Activated naive CD4-positive, alpha-beta T cell (primary cell): ENCODE measurements around the gene EEPD1.

Source experiments
- DNase-seq, 4 experiments: peaks; one replicate each; lab custom pipeline; 2025; lab: John Stamatoyannopoulos, UW

The EEPD1 gene

GRCh38 chr7:36279200-36279925, 126.3 kb downstream of the EEPD1 start:
- DNase-seq: no peak

GRCh38 chr7:36279926-36280315, 126.9 kb downstream of the EEPD1 start:
- DNase-seq: no peak

GRCh38 chr7:36280840-36281812, 128.1 kb downstream of the EEPD1 start:
- DNase-seq: no peak

GRCh38 chr7:36281945-36282717, 129.1 kb downstream of the EEPD1 start:
- no peak for DNase-seq

GRCh38 chr7:36283181-36283580, 130.1 kb downstream of the EEPD1 start:
- no peak for DNase-seq

- DNase-seq: no peak
Observed at GRCh38 chr7:36283711-36284130, 130.7 kb downstream of the EEPD1 start.

- no peak for DNase-seq
Observed at GRCh38 chr7:36284456-36285090, 131.5 kb downstream of the EEPD1 start.

GRCh38 chr7:36285276-36285675, 132.2 kb downstream of the EEPD1 start:
- no peak for DNase-seq

GRCh38 chr7:36286226-36286625, 133.2 kb downstream of the EEPD1 start:
- peak in 2 of 4 experiments; percentile 30 to 42 for DNase-seq

- no peak for DNase-seq
Observed at GRCh38 chr7:36286688-36287087, 133.6 kb downstream of the EEPD1 start.

GRCh38 chr7:36287371-36288241, 134.6 kb downstream of the EEPD1 start:
- DNase-seq: no peak

- no peak for DNase-seq
Observed at GRCh38 chr7:36288501-36288900, 135.4 kb downstream of the EEPD1 start.

- no peak for DNase-seq
Observed at GRCh38 chr7:36289833-36290661, 137.0 kb downstream of the EEPD1 start.

- DNase-seq: peak; percentile 24 to 72 (median 54)
Observed at GRCh38 chr7:36291387-36292316, 138.6 kb downstream of the EEPD1 start.

- DNase-seq: no peak
Observed at GRCh38 chr7:36295090-36295489, 142.0 kb downstream of the EEPD1 start.

GRCh38 chr7:36296284-36296683, 143.2 kb downstream of the EEPD1 start:
- no peak for DNase-seq

GRCh38 chr7:36297364-36298009, 144.4 kb downstream of the EEPD1 start:
- no peak for DNase-seq

- no peak for DNase-seq
Observed at GRCh38 chr7:36298106-36298505, 145.1 kb downstream of the EEPD1 start.
